NCI-H2029 (cell line): ENCODE results near the gene IVNS1ABP.
"Not testable (repeated sequence)": the region's sequence is repeated elsewhere in the genome, so short reads cannot be mapped to it uniquely, and the experiment has no call there.

Source experiments
- DNase-seq: peaks from one replicate; lab custom pipeline; 2025; lab: John Stamatoyannopoulos, UW

IVNS1ABP gene

GRCh38 chr1:185328255-185328654, 11.2 kb upstream of the IVNS1ABP start:
- DNase-seq = no peak

- peak; percentile 72 for DNase-seq
These were observed 8.4 kb upstream of the IVNS1ABP start for GRCh38 chr1:185325413-185325812.

- no peak for DNase-seq
These were observed 7.1 kb upstream of the IVNS1ABP start for GRCh38 chr1:185324118-185324517.

- DNase-seq = no peak
These were observed 5.6 kb upstream of the IVNS1ABP start for GRCh38 chr1:185322636-185323035.

GRCh38 chr1:185321653-185322221, 4.7 kb upstream of the IVNS1ABP start:
- not testable (repeated sequence) for DNase-seq

GRCh38 chr1:185321104-185321503, 4.1 kb upstream of the IVNS1ABP start:
- not testable (repeated sequence) for DNase-seq

- DNase-seq = no peak
These were observed 2.1 kb upstream of the IVNS1ABP start for GRCh38 chr1:185319139-185319475.

- DNase-seq = no peak
These were observed 1.5 kb upstream of the IVNS1ABP start for GRCh38 chr1:185318431-185319138.

- DNase-seq = peak; percentile 42
These were observed 855 bp upstream of the IVNS1ABP start for GRCh38 chr1:185317886-185318310.

GRCh38 chr1:185316163-185317033, 645 bp downstream of the IVNS1ABP start:
- DNase-seq = peak; percentile 62

GRCh38 chr1:185315445-185316071, 1.5 kb downstream of the IVNS1ABP start:
- DNase-seq = no peak

GRCh38 chr1:185314411-185314810, 2.6 kb downstream of the IVNS1ABP start:
- DNase-seq = no peak

- DNase-seq = no peak
These were observed 4.5 kb downstream of the IVNS1ABP start for GRCh38 chr1:185312361-185313138.

GRCh38 chr1:185311589-185312225, 5.3 kb downstream of the IVNS1ABP start:
- no peak for DNase-seq

GRCh38 chr1:185309566-185309965, 7.5 kb downstream of the IVNS1ABP start:
- no peak for DNase-seq

- DNase-seq = no peak
These were observed 8.9 kb downstream of the IVNS1ABP start for GRCh38 chr1:185308126-185308525.

- no peak for DNase-seq
These were observed 11.6 kb downstream of the IVNS1ABP start for GRCh38 chr1:185305419-185305818.

GRCh38 chr1:185300152-185300551, 16.9 kb downstream of the IVNS1ABP start:
- peak; percentile 16 for DNase-seq

GRCh38 chr1:185297982-185298381, 19.1 kb downstream of the IVNS1ABP start:
- DNase-seq = no peak

- no peak for DNase-seq
These were observed 22.0 kb downstream of the IVNS1ABP start for GRCh38 chr1:185295091-185295490.

GRCh38 chr1:185293967-185294542, 23.0 kb downstream of the IVNS1ABP start:
- DNase-seq = no peak
